AG04450 (cell line): ENCODE data around the gene KCNJ13. TPM values are rescaled to one million over a fixed set of nuclear protein-coding genes. Genes with fewer than 3 reads are reported as not detected.

Experiments
- CTCF ChIA-PET: fragments of 300-600, 350-600 bp; formaldehyde crosslinking; extraction: SDS; loops from one replicate; lab custom pipeline; 2022; ENCODE audit warnings: antibody characterized with exemption, inconsistent platforms; lab: Charles Lee
- POLR2A ChIA-PET: fragments of 350-600 bp; formaldehyde crosslinking; extraction: SDS; loops from one replicate; lab custom pipeline; 2021; ENCODE audit warnings: antibody characterized with exemption, inconsistent platforms; lab: Yijun Ruan, JAX
- DNase-seq: peaks from one replicate; pipeline ENCODE4 v3.0.0-alpha.2; 2011; ENCODE audit warnings: low read depth, low spot score
- H3K27ac ChIP-seq: one replicate; pipeline ENCODE4 v1.5.1; 2012; ENCODE audit warnings: low read depth, low read length, control low read depth
- H3K27me3 ChIP-seq: one replicate; pipeline ENCODE4 v1.6.0; 2012; ENCODE audit warnings: low read length; ENCODE audit not compliant: control insufficient read depth, insufficient read depth
- H3K4me3 ChIP-seq: 2 replicates; pipeline ENCODE4 v1.5.1; 2011; ENCODE audit warnings: mild to moderate bottlenecking, low read depth, low read length, control low read depth
- H3K9me3 ChIP-seq: 2 replicates; pipeline ENCODE4 v1.5.1; 2012; ENCODE audit warnings: low read length; ENCODE audit not compliant: control insufficient read depth, insufficient read depth
- CTCF ChIP-seq: IDR thresholded peaks from 2 replicates; pipeline ENCODE4 v1.5.1; 2011; ENCODE audit warnings: low read depth, low read length, control low read depth, inconsistent platforms
- polyA plus RNA-seq: library from polyadenylated mRNA; depleted of rRNA; stranded (reverse); fragments of >200 nt; gene quantifications from 2 replicates; pipeline ENCODE4 v1.2.3, GENCODE V29; 2011

KCNJ13 gene
- polyA plus RNA-seq, 1 experiment = 0.02 TPM

GRCh38 chr2:232773815-232774214 is 2.5 kb downstream of the KCNJ13 start:
- H3K9me3 ChIP-seq = no peaks in the 10 kb centered on the region
- H3K4me3 ChIP-seq = no peak overlapping the region
- CTCF ChIA-PET = no interaction called here
- H3K27me3 ChIP-seq = no peaks in the 10 kb centered on the region
- no peak overlapping the region for H3K27ac ChIP-seq
- POLR2A ChIA-PET = no interaction called here
- no peak for DNase-seq
- TF ChIP-seq CTCF = no peak

- no peak for DNase-seq
- Histone ChIP-seq H3K27ac (no peak overlapping the region), H3K27me3 (no peaks in the 10 kb centered on the region), H3K4me3 (no peak overlapping the region), H3K9me3 (no peaks in the 10 kb centered on the region)
- ChIA-PET CTCF (no interaction called here), POLR2A (no interaction called here)
- TF ChIP-seq CTCF = no peak
Measured at GRCh38 chr2:232772531-232772930, 3.8 kb downstream of the KCNJ13 start.

- TF ChIP-seq CTCF = no peak
- ChIA-PET POLR2A (no interaction called here), CTCF (no interaction called here)
- Histone ChIP-seq H3K9me3 (no peaks in the 10 kb centered on the region), H3K4me3 (no peak overlapping the region), H3K27ac (no peak overlapping the region), H3K27me3 (no peaks in the 10 kb centered on the region)
- no peak for DNase-seq
Measured at GRCh38 chr2:232771870-232772269, 4.5 kb downstream of the KCNJ13 start.

GRCh38 chr2:232770207-232770606 is 6.2 kb downstream of the KCNJ13 start:
- Histone ChIP-seq H3K27me3 (no peaks in the 10 kb centered on the region), H3K9me3 (no peaks in the 10 kb centered on the region), H3K4me3 (no peak overlapping the region), H3K27ac (no peak overlapping the region)
- no peak for TF ChIP-seq CTCF
- DNase-seq = no peak
- CTCF ChIA-PET = interaction anchor here (1.1 kb wide), 1 partner anchor 480 kb away, joined by 3 read pairs; no protein-coding TSS in a partner anchor
- POLR2A ChIA-PET = no interaction called here

GRCh38 chr2:232767866-232768265 is 8.5 kb downstream of the KCNJ13 start:
- ChIA-PET POLR2A (no interaction called here), CTCF (no interaction called here)
- Histone ChIP-seq H3K27me3 (no peaks in the 10 kb centered on the region), H3K9me3 (no peaks in the 10 kb centered on the region), H3K4me3 (no peak overlapping the region), H3K27ac (no peak overlapping the region)
- no peak for DNase-seq
- TF ChIP-seq CTCF = no peak
